RWPE1 (cell line): Measurements from ENCODE around the gene LHX3.
A peak's percentile ranks its signal among the peaks of the same experiment; 100 is the strongest.

ENCODE experiments used
- CTCF ChIA-PET: fragments of 350-600 bp; sonication (Branson Sonifier 250); formaldehyde crosslinking; extraction: SDS; loops from one replicate; lab custom pipeline; 2021; lab: Yijun Ruan, JAX
- POLR2A ChIA-PET: fragments of 400-600 bp; formaldehyde crosslinking; extraction: SDS; loops from one replicate; lab custom pipeline; 2020; ENCODE audit warnings: antibody characterized with exemption; ENCODE audit not compliant: low non-redundant PET; lab: Yijun Ruan, JAX
- DNase-seq: peaks from one replicate; pipeline ENCODE4 v3.0.0; 2012; ENCODE audit warnings: low spot score
- H3K27ac ChIP-seq: fragments of 450-650 bp; 2 replicates; pipeline ENCODE4 v1.5.1; 2017
- TF ChIP-seq, protein P1 (sequence below): fragments of 450-650 bp; conservative IDR thresholded peaks from 2 replicates; pipeline ENCODE4 v1.5.1; 2017; ENCODE audit warnings: low read depth, mild to moderate bottlenecking

LHX3 gene

DNA sequence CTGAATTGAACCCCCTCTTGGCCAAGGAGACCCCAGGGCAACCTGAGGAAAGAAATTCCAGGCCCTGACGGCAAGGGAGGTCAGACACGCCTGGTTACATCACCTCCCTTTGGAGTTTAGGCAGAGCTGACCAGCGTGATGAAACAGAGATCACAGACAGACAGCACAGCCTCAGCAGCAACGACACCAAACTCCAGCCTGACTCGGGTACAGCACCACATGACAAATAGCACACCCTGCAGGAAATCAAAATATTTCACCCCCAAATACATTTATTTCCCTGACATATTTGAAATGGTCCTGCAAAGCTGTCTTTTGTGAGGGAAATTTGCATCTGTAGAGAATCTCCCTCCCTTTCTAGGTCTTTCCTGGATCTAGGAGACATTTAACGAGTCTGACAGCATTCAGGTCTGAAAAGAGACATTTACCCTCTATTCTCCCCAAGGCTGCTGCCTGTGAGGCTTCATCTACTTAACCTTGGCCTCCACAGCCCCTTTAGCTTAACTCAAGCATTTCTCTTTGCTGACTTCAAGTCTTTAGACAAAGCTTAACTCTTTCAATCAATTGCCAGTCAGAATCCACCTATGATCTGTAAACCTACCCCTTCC lies 38.1 kb upstream of the LHX3 start:
- ChIA-PET POLR2A (no interaction called here), CTCF (interaction anchor here (0.5 to 1.0 kb wide), 6 partner anchors 16 to 149 kb away, joined by 3 to 6 read pairs (median 3); no protein-coding TSS in a partner anchor)
- peak overlapping the region; percentile 17 for H3K27ac ChIP-seq
- no peak for DNase-seq
- TF ChIP-seq, protein P1, sequence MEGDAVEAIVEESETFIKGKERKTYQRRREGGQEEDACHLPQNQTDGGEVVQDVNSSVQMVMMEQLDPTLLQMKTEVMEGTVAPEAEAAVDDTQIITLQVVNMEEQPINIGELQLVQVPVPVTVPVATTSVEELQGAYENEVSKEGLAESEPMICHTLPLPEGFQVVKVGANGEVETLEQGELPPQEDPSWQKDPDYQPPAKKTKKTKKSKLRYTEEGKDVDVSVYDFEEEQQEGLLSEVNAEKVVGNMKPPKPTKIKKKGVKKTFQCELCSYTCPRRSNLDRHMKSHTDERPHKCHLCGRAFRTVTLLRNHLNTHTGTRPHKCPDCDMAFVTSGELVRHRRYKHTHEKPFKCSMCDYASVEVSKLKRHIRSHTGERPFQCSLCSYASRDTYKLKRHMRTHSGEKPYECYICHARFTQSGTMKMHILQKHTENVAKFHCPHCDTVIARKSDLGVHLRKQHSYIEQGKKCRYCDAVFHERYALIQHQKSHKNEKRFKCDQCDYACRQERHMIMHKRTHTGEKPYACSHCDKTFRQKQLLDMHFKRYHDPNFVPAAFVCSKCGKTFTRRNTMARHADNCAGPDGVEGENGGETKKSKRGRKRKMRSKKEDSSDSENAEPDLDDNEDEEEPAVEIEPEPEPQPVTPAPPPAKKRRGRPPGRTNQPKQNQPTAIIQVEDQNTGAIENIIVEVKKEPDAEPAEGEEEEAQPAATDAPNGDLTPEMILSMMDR, result no peak

DNA sequence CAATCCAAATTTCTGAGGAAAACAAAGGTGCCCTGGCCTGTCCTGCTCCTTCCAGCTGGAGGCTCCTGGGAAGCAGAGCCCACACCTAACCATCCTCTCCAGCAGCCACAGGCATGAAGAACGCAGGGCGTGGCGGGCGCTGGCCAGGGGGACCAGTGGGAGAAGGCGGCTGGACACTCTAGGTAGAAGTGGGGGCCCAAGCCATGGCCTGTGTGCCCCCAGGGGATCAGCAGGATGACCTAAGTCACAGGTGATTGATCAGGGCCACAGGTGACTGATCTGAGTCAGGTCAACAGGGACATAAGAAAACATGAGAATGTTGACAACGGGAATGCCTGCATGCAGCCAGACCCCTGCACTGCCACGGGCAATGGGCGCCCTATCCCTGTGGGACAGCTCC lies 37.3 kb upstream of the LHX3 start:
- no peak for DNase-seq
- peak overlapping the region; percentile 17 for H3K27ac ChIP-seq
- POLR2A ChIA-PET, result no interaction called here
- TF ChIP-seq, protein P1, result no peak
- CTCF ChIA-PET, result interaction anchor here (0.5 to 0.9 kb wide), 4 partner anchors 19 to 148 kb away, joined by 3 read pairs; no protein-coding TSS in a partner anchor

DNA sequence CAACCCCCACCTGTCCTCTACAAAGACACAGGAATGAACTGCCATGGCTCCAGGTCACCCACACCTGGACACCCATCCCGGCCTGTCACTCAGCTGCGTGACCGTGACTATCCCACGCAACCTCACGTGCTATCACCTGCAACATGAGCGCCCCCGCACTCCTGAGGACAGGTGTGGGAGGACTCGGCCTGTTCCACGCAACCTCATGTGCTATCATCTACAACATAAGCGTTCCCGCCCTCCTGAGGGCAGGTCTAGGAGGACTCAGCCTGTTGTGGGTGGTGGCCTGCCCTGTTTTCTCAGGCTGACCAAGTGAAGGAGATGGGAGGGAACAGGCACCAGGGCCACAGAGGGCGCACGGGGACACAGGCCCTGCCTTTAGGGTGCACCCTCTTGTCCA lies 36.6 kb upstream of the LHX3 start:
- H3K27ac ChIP-seq, result no peak overlapping the region
- DNase-seq, result no peak
- ChIA-PET CTCF (interaction anchor here (0.6 kb wide), 1 partner anchor 18 kb away, joined by 3 read pairs; no protein-coding TSS in a partner anchor), POLR2A (no interaction called here)
- TF ChIP-seq, protein P1, result no peak

DNA sequence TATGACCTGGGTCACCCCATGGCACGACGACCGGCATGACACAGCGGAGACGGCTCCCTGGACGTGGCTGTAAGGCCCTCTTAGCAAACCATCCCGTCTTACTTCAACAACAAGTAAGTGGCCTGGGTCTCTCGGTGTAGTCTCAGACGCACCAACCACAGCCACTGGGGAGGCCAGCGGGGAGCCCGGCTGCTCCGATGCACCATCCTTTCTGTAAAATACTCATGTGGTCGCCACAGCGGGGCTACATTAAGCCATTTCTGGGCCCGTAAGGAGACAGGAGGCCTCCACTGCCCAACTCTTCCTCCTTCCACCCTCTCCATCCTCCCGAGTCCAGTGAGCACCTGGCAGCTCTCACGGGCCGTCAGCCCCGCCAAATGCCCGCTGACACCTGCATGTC lies 36.0 kb upstream of the LHX3 start:
- peak overlapping the region; percentile 6; the same call in 1 of the 2 replicates for H3K27ac ChIP-seq
- no peak for DNase-seq
- ChIA-PET CTCF (no interaction called here), POLR2A (no interaction called here)
- TF ChIP-seq, protein P1, result no peak

DNA sequence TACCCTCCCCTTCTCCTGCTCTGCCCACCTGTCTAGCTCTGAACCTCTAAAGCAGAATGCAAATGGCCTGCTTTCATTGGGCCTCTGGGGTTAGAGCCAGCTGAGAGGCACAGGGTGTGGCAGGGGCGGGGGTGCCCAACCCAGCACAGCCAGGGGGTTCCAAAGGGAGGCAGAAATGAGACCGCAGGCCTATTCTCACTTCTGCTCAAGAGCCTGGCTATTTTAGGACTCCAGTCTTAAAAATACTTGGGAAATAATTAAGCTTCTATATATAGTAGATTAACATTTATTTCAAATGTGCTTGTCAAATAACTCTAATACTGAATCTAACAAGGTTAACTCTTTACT lies 35.0 kb upstream of the LHX3 start:
- POLR2A ChIA-PET, result no interaction called here
- CTCF ChIA-PET, result interaction anchor here (0.7 kb wide), 1 partner anchor 44 kb away, joined by 4 read pairs; no protein-coding TSS in a partner anchor
- TF ChIP-seq, protein P1, result no peak
- 0 out of 2 replicates have a peak overlapping the region, but pooled peaks have one; percentile 40 for H3K27ac ChIP-seq
- no peak for DNase-seq

DNA sequence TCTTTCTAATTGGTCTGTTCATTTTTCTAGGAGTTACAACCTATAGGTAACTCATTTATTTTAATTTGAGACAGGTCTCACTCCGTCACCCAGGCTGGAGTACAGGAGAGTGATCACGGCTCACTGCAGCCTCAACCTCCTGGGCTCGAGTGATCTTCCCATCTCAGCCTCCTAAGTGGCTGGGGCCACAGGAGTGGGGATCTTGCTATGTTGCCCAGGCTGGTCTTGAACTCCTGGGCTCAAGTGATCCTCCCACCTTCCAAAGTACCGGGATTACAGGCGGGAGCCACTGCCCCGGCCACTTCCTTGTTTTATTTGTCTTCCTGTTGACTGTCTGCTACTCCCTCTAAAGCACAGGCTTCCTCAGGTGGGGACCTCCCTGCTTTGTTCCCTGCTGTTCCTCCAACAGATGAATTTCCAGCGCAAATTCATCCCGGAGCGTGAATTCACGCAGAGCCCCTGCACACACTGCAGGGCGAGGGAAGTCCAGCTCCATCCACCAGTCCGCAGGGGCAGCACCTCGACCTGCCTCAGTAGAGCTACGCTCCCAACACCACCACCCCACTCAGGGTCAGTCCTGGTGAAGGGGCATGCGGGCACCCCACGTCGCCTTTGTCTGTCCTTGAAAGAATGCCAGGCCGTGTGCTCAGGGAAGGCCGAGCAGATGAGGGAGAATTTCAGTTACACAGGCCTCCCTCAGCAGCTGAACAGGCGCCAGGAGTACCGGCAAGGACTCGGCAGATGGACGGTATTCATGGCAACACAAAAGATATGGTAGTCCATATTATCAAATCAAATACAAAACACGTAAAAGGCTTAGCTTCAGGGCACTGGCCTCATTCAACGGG lies 34.4 kb upstream of the LHX3 start:
- ChIA-PET CTCF (interaction anchor here (0.7 kb wide), 1 partner anchor 44 kb away, joined by 4 read pairs; no protein-coding TSS in a partner anchor), POLR2A (no interaction called here)
- TF ChIP-seq, protein P1, result no peak
- H3K27ac ChIP-seq, result peak overlapping the region; percentile 40
- DNase-seq, result no peak
